Skeletal muscle cell (primary cell): ENCODE results near the gene RIMBP2.

Source experiments
- DNase-seq: peaks from one replicate; pipeline ENCODE4 v3.0.0-alpha.2; 2010; ENCODE audit warnings: low read depth
- H3K4me3 ChIP-seq: 2 replicates; pipeline ENCODE4 v1.5.1; 2011; ENCODE audit warnings: low read depth, mild to moderate bottlenecking, control low read depth, low read length, moderate library complexity

Gene RIMBP2

DNA sequence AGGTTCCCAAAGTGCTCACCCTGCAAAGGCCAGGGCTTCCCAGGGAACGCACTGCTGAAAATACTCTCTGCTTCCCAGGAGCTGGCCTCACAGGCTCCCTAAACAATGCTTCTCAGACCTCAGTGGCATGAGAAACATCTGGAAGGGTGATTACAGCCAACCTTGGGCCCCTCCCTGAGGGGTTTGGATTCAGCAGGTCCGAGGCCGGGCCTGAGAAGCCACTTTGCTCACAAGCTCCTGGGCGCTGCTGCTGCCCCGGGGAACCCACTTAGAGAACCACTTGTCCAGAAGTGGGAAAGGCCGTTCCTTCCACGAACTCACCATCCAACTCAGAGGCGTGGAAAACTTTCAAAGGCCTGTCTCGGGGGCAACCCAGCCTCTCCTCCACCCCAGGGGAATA lies 247.9 kb downstream of the RIMBP2 start:
- H3K4me3 ChIP-seq, result no peak overlapping the region
- no peak for DNase-seq

DNA sequence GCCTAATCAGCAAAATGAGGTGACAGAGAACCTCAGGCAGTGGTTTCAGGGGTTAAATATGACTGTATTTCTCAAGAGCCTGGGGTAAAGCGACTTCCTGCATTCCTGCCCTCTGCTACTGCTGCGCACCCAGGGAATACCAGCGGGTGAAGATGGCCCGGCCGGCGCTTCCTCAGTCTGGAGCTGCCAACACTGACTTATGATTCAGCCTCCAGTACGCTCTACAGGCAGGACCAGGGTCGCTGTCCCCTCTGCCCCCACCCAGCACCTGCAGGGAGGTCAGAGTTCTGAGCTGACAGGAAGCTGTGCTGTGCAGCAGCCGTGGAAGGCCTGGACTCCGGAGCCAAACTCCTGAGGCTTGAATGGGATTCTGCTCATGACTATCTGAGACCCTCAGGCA lies 250.5 kb downstream of the RIMBP2 start:
- H3K4me3 ChIP-seq, result no peak overlapping the region
- DNase-seq, result no peak

DNA sequence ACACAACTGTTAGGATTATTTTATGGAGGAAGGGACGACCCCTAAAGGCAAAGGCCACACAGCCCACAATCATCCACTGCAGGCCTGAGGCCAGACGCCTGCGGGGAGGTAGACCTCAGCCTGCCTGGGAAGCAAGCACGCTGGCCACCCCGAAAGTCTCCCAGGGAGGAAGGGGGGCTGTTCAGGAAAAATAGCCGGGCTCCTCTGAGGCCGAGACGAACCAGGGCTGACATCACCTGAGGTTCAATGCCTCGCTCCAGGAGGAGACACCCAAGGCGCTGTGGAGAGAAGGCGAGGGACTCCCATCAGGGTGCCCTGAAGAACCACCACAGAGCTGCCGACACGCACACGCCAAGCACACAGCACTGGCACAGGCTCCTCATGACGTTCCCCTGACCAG lies 251.1 kb downstream of the RIMBP2 start:
- DNase-seq, result no peak
- no peak overlapping the region for H3K4me3 ChIP-seq

DNA sequence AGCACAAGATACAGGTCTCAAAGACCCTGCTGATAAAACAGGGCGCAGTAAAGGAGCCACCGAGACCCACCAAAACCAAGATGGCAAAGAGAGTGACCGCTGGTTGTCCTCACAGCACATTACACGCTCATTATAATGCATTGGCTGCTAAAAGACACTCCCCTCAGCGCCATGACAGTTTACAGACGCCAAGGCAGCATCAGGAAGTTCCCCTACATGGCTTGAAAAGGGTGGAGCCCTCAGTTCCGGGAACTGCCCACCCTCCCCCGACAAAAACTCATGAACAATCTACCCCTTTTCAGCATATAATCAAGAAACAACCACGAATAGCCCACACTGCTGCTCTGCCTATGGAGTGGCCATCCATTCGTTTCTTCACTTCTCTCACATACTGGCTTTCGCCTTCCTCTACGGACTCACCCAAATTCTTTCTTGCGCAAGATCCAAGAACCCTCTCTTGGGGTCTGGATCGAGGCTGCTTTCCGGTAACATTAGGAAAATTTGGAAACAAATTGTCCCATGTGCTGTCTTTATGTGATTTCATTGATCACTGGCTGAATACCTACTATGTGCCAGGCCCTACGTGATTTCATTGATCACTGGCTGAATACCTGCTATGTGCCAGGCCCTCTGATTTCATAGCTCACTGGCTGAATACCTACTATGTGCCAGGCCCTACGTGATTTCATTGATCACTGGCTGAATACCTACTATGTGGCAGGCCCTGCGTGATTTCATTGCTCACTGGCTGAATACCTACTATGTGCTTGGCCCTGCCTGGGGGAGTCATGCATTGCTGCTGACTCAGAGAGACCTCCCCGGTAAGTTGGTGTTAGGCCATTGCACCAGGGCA lies 252.1 kb downstream of the RIMBP2 start:
- H3K4me3 ChIP-seq, result no peak overlapping the region
- no peak for DNase-seq

DNA sequence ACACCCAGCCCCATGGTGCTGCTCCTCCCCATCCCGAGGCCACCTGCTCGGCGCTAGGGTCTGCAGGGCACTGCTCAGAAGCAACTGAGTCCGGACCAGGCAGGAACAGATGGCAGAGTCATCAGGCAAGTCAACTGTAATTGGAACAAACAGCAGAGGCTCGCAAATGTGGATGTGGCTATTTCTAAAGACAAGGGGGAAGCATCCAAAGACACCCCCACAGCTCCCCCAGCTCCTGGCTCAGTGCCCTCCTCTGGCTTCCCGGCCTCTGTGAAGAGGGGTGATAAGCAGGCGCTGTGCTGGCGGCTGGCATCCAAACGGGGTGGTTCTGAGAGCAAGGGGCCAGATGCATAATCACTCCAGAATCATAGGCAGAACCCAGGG lies 252.8 kb downstream of the RIMBP2 start:
- no peak overlapping the region for H3K4me3 ChIP-seq
- no peak for DNase-seq

DNA sequence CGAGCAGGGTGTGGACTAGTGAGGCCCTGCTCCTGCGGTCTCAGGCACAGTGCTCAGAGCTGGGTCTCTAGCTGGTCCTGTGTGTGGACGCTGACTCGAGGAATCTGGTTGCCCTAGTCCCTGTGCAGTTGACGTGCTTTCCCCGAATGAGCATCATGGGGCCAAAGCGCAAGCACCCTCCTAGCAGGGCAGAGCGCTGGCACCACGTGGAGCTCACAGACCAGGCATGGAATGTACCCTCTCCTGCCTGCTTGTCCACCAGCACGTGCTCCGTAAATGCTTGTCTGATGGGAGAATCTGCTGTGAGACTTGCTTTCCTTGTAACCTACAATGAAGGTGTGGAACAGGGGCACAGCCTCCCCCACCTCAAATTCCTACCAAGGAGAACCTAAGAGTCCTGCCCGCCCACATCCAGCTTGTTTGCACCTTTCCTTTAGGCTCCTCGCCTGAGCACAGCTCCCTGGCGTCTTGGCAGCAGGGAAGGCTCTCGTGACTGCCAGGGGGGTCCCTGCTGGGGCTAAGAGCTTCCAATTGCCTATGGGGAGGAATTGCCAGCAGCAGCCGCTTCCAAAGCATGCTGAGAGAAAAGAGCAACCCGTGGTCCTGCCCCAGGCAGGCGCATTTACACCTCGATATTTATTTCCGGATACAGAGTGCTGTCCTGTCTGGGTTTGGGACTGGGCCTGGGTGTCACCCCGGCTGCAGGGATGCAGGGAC lies 253.4 kb downstream of the RIMBP2 start:
- no peak for DNase-seq
- no peak overlapping the region for H3K4me3 ChIP-seq

DNA sequence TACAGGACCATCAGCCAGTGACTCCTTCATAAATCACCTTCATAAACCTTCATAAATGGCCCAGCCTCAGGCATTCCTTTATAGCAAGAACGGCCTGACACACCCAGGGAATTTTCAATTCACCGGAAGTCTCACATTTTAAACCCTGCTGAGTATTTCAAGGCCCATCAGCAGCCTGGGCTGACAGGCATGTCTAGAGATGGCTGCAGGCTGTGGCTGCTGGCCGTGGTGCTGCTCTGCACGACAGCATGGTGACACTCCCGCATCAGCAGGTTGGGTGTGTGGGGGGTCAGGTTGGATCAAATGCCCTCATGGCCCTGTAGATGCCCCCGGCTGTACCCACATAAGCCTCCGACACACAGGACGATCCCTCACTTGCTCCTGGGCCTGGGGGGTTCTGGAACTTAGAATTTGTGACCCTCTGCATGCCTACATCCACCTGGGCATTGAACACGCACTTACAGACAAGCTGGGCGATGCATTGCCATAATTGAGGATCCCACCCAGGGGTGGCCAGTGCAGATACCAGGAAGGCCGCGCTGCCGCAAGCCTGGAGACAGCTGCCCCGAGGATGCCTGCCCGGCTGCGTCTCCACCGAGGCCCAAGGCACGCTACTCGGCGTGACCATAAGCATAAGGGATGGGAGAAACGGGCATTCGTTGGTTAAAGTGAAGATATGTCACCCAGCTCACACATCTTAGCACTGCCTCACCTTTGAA lies 254.1 kb downstream of the RIMBP2 start:
- no peak overlapping the region for H3K4me3 ChIP-seq
- DNase-seq, result no peak

DNA sequence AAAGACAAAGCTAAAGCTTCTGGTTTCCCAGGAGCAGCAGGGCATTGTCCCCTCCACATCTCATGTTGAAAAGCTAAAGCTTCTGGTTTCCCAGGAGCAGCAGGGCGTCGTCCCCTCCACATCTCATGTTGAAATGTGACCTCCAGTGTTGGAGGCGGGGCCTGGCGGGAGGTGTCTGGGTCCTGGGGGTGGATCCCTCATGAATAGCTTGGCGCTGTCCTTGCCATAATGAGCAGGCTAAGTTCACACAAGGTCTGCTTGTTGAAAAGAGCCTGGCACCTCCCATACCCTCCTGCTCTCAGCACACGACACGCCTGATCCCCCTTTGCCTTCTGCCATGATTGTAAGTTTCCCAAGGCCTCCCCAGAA lies 254.7 kb downstream of the RIMBP2 start:
- H3K4me3 ChIP-seq, result no peak overlapping the region
- no peak for DNase-seq

DNA sequence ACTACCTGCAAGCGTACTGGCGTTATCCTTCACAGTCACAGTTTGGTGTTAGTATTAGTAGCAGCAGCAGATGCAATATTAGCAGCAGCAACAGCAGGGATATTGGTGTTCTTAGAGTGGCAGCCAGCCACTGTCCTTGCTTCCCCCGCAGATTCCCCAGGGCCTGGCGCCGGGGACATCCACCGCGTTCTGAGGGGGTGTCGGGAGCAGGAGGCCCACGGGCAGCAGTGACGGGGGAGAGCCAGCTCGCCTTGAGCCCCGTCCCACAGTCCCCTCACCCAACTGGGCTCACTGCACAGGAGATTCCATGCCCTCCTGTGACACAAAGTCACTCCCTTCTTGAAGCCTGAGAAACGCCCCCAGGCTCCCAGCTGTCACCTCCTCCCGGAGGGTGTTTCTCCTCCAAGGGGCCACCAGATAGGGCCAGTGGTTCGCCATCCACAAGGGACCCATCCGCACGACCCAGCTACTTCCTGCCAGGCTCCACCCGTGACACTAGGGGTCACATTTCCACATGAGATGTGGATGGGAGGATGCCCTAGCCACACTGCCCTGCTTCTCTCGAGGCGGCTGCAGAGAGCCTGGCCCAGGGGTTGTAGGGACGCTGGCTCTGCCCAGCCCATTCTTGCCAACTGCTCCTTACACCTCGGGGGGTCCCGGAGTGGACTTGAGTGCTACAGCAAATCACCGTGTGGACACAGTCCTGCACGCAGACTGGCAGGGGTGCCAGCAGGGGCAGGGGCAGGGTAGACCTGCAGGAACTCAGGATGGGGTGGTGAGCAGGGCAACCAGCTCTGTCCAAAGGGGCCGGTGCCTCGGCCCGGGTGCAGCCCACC lies 255.3 kb downstream of the RIMBP2 start:
- H3K4me3 ChIP-seq, result no peak overlapping the region
- no peak for DNase-seq

DNA sequence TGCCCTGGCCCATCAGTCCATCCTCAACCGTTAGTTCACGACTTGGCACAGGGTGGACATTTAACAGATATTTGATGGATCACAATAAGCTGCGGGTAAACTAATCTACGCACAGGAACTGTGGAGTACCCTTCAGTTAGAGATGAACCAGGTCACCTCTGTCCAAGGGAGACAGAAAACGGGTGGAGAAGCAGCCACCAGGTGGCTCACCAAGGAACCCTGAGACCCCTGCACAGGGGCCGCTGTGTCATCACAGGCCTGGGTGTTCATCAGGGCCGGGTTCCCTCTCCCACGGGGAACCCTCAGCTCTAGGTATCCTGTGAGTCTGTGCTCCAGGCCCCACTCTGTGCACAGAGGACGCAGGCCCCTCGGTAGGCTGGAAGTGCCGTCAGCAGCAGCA lies 256.2 kb downstream of the RIMBP2 start:
- no peak overlapping the region for H3K4me3 ChIP-seq
- no peak for DNase-seq

DNA sequence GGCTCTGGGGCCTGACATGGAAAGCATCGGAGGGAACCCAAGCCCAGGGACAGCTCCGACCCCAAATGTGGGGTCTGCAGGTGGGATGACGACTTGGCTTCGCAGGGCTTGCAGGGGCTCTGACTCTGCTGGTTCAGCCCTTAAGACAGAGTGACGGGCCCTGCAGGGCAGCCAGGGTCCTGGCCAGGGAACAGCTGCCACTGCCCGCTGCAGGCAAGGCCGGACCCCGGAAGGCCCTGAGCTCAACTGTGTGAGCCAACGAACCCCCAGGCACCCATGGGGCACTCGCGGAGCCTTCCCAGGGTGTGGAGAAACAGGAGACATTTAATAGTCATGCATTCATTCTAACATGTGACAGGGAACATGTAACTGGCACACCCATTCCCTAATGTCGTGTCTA lies 257.8 kb downstream of the RIMBP2 start:
- DNase-seq, result no peak

DNA sequence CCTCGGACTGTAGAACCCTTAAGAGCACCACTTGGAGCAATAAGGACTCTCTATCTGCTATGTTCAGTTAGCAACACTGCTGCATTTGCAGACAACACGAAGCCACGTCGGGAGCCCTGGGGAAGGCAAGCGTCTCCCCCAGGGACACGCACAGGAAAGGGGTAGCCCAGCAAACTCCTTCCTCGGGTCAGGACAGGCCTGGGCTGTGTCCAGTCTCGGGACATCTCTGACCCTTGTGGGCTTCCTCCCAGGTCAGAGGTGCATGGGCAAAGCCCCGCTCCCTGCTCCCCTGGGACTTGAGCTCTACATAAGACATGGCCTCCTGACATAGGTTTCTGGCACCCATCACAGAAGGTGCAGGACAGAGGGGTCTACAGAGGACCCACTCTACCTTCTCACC lies 258.9 kb downstream of the RIMBP2 start:
- no peak overlapping the region for H3K4me3 ChIP-seq
- DNase-seq, result no peak

More for the DNA sequence above, 257.8 kb downstream of the RIMBP2 start:
- H3K4me3 ChIP-seq, result no peak overlapping the region

DNA sequence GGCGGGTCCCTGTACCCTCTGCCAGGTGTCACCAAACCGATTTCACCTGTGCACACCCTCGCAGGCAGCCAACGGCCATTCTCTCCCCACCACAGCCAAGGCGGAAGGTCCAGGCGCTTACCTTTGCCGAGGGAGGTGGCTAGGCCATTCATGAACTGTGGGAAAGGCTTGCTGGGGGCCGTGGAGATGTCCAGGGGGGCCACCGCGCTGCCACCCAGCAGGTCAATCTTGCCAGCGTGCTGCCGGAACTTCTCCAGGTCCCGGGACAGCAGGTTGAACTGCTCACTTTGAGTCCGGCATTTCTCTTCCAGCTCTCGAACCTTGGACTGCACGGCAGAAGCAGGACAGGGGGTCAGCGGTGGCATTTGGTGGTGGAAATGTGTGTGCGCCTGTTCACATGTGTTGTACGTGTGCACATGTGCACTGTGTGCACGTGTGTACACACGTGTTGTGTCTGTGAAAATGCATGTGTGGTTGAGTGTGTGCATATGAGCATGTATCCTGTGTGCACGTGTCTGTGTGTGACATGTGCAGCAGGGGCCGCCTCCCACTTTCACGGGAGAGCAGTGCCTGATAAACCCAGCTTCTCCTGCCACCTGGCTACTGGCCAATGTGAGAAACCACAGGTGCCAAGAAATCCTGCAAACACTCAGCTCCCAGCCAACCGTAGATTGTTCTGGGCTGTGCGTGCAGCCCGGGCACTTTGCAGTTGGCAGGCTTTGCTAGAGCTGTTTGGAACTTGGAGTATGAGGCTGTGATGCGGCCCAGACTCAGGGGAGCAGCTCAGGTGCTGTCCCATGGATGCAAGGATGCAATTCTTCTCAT lies 259.5 kb downstream of the RIMBP2 start:
- H3K4me3 ChIP-seq, result no peak overlapping the region
- DNase-seq, result no peak

DNA sequence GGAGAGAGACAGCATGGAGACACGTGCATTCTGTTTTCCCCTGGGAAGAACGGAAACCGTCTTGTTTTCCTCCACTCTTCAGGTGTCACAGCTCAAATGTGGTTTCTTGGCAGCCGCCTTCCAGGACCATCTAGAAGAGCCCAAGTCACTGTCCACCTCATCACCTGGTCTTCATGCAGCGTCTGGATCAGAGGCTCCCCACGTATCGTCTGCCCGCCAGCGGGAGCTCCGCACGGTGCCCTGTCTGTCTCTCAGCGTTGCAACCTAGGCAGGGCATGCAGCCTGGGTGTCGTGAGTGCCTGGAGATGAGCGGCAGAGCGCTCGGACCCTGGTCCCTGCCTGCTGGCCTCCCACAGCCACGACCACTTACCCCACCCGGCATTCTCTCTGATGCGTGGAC lies 260.9 kb downstream of the RIMBP2 start:
- H3K4me3 ChIP-seq, result no peak overlapping the region
- DNase-seq, result no peak

DNA sequence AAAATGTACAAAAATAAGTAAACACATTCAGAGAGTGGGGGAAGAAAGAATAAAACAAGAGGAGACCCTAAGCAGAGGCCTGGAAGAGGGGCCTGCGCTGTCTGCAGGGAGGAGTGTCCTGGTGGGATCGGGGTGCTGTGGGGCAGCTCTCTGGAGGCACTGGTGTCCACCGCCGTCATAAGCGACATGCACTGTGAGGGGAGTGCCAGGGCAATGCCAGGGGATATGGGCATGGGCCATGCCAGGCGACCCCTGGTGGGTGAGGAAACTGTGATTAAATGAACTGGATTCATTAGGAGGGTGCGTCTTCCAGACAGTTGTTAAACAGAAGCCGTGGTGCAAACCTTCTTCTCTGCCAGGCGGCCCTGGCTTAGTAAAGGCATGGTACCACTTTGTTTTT lies 261.8 kb downstream of the RIMBP2 start:
- DNase-seq, result no peak
- no peak overlapping the region for H3K4me3 ChIP-seq

DNA sequence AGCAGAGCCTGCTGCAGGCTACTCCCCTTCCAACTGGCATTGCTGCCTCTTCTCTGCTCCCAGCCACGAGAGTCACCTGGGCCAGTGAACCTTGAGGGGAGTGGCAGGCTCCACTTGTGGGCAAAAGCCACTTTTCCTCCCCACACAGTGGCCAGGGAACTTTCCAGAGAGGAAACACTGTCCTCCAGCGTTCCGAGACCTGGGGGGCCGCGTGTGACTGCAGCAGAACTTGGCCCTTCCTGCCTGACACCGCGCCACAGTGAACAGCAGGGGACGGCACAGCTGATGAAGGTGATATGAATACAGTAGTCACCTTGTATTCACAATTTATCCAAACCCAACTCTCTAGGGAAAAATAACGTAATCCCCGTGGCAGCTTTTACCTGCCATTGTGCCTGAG lies 263.6 kb downstream of the RIMBP2 start:
- no peak for DNase-seq
- no peak overlapping the region for H3K4me3 ChIP-seq

DNA sequence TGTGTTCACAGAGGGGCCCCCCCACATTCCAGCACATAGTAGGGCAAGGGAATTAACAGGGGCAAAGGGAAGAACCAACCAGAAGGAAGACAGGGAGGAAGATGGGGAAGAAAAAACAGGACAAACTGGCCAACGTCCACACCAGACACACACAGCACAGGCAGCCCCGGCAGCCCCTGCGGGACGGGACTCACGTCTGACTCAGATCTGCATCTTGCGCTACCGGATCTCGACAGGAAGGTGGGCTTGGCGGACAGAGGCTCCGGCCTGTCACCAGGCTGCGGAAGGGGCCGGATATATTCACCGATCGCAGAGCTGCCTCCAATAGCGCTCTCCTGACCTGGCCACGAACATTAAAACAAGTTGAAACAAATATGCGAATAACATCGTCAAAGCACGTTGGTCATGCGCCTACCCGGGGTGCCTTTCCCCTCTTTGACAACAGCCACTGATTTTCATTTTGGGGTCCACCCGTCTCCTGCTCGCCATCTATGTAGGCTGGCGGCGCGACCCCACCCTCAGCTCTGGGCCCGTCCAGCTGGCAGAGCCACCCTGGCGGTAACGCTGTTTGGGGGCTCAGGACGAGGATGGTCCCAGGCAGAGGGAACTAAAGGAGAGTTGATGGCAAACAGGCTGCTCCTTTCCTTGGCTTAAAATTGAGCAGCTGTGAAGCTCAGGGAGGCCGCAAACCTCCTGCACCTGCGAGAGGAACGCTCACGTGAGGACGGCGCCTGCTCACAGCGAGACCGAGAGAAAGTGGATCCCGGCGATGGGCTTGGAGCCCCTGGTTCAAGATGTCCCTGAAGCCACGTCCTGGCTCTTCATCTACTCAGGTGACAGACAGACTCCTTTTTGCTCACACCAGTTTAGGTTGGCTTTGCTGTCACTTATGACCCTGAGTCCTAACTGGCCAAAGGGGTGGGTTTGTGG lies 264.8 kb downstream of the RIMBP2 start:
- no peak for DNase-seq
- H3K4me3 ChIP-seq, result no peak overlapping the region

DNA sequence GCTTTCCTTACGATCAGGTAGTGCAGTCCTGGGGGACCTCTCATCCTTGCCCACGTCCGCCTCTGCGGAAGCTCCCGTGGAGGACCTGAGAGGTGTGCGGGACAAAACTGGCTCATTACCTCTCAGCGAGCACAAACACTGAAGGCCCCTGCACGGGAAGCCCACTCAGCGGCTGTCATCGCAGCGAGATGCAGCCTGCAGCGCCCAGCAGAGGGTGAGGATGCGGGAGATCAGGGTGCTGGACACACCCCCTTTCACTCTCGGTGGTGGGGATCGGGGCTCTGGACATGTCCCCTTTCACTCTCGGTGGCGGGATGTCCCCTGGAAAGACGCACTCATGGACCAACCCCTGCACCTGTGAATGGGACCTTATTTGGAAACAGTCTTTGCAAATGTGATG lies 266.8 kb downstream of the RIMBP2 start:
- no peak overlapping the region for H3K4me3 ChIP-seq
- no peak for DNase-seq
